Measurements from ENCODE around the gene FBXO42.
"Not testable (repeated sequence)": the region's sequence is repeated elsewhere in the genome, so short reads cannot be mapped to it uniquely, and the experiment has no call there.

Gene FBXO42

GRCh38 chr1:16281765-16282164 lies 70.5 kb downstream of the FBXO42 start:
- H3K36me3 ChIP-seq (ENCODE audit: insufficient read depth, low read length): peaks cover 5% of the 10 kb centered on the region; the same call in 1 of the 2 replicates
- no peaks in the 10 kb centered on the region for H3K27me3 ChIP-seq (ENCODE audit: insufficient read depth, low read length)
- H3K4me3 ChIP-seq (ENCODE audit: low read length): no peak overlapping the region
- WGBS: 96% methylated on average over 2 of the region's 2 CpGs
- H3K27ac ChIP-seq (ENCODE audit: low read depth, low read length): no peak overlapping the region
- H3K9me3 ChIP-seq (ENCODE audit: insufficient read depth, low read depth, low read length): no peaks in the 10 kb centered on the region
- H3K4me1 ChIP-seq (ENCODE audit: insufficient read depth, low read length): no peaks in the 10 kb centered on the region
- H3K9ac ChIP-seq (ENCODE audit: low read depth, low read length): no peak overlapping the region

- Histone ChIP-seq H3K4me1 (ENCODE audit: insufficient read depth, low read length) (no peaks in the 10 kb centered on the region), H3K27me3 (ENCODE audit: insufficient read depth, low read length) (no peaks in the 10 kb centered on the region), H3K27ac (ENCODE audit: low read depth, low read length) (no peak overlapping the region), H3K9me3 (ENCODE audit: insufficient read depth, low read depth, low read length) (no peaks in the 10 kb centered on the region), H3K9ac (ENCODE audit: low read depth, low read length) (no peak overlapping the region), H3K36me3 (ENCODE audit: insufficient read depth, low read length) (no peaks in the 10 kb centered on the region), H3K4me3 (ENCODE audit: low read length) (no peak overlapping the region)
- 88% methylated on average over 2 of the region's 2 CpGs for WGBS
Observed at GRCh38 chr1:16279186-16279585, 73.1 kb downstream of the FBXO42 start.

GRCh38 chr1:16276302-16277030 lies 75.8 kb downstream of the FBXO42 start:
- WGBS: 97% methylated on average over 5 of the region's 6 CpGs
- no peaks in the 10 kb centered on the region for H3K4me1 ChIP-seq (ENCODE audit: insufficient read depth, low read length)
- H3K27ac ChIP-seq (ENCODE audit: low read depth, low read length): no peak overlapping the region
- H3K9ac ChIP-seq (ENCODE audit: low read depth, low read length): no peak overlapping the region
- H3K9me3 ChIP-seq (ENCODE audit: insufficient read depth, low read depth, low read length): no peaks in the 10 kb centered on the region
- H3K27me3 ChIP-seq (ENCODE audit: insufficient read depth, low read length): no peaks in the 10 kb centered on the region
- H3K4me3 ChIP-seq (ENCODE audit: low read length): no peak overlapping the region
- H3K36me3 ChIP-seq (ENCODE audit: insufficient read depth, low read length): no peaks in the 10 kb centered on the region

- H3K27ac ChIP-seq (ENCODE audit: low read depth, low read length): no peak overlapping the region
- H3K27me3 ChIP-seq (ENCODE audit: insufficient read depth, low read length): no peaks in the 10 kb centered on the region
- 93% methylated on average over 7 of the region's 7 CpGs for WGBS
- no peaks in the 10 kb centered on the region for H3K4me1 ChIP-seq (ENCODE audit: insufficient read depth, low read length)
- H3K4me3 ChIP-seq (ENCODE audit: low read length): no peak overlapping the region
- no peaks in the 10 kb centered on the region for H3K9me3 ChIP-seq (ENCODE audit: insufficient read depth, low read depth, low read length)
- H3K36me3 ChIP-seq (ENCODE audit: insufficient read depth, low read length): no peaks in the 10 kb centered on the region
- H3K9ac ChIP-seq (ENCODE audit: low read depth, low read length): no peak overlapping the region
Observed at GRCh38 chr1:16275591-16275990, 76.7 kb downstream of the FBXO42 start.

GRCh38 chr1:16267690-16268180 lies 84.5 kb downstream of the FBXO42 start:
- H3K27ac ChIP-seq (ENCODE audit: low read depth, low read length): no peak overlapping the region
- H3K9ac ChIP-seq (ENCODE audit: low read depth, low read length): no peak overlapping the region
- no peaks in the 10 kb centered on the region for H3K9me3 ChIP-seq (ENCODE audit: insufficient read depth, low read depth, low read length)
- H3K27me3 ChIP-seq (ENCODE audit: insufficient read depth, low read length): no peaks in the 10 kb centered on the region
- no peaks in the 10 kb centered on the region for H3K36me3 ChIP-seq (ENCODE audit: insufficient read depth, low read length)
- peaks cover 17% of the 10 kb centered on the region for H3K4me1 ChIP-seq (ENCODE audit: insufficient read depth, low read length)
- H3K4me3 ChIP-seq (ENCODE audit: low read length): no peak overlapping the region

- Histone ChIP-seq H3K9me3 (ENCODE audit: insufficient read depth, low read depth, low read length) (no peaks in the 10 kb centered on the region), H3K27ac (ENCODE audit: low read depth, low read length) (no peak overlapping the region), H3K27me3 (ENCODE audit: insufficient read depth, low read length) (no peaks in the 10 kb centered on the region), H3K4me1 (ENCODE audit: insufficient read depth, low read length) (peaks cover 17% of the 10 kb centered on the region), H3K36me3 (ENCODE audit: insufficient read depth, low read length) (no peaks in the 10 kb centered on the region), H3K9ac (ENCODE audit: low read depth, low read length) (no peak overlapping the region), H3K4me3 (ENCODE audit: low read length) (no peak overlapping the region)
- 85% methylated on average over 4 of the region's 4 CpGs for WGBS
Observed at GRCh38 chr1:16266411-16267118, 85.7 kb downstream of the FBXO42 start.

- no peaks in the 10 kb centered on the region for H3K9me3 ChIP-seq (ENCODE audit: insufficient read depth, low read depth, low read length)
- no peak overlapping the region for H3K4me3 ChIP-seq (ENCODE audit: low read length)
- no peak overlapping the region for H3K9ac ChIP-seq (ENCODE audit: low read depth, low read length)
- no peaks in the 10 kb centered on the region for H3K27me3 ChIP-seq (ENCODE audit: insufficient read depth, low read length)
- peaks cover 9% of the 10 kb centered on the region; the same call in 1 of the 2 replicates for H3K4me1 ChIP-seq (ENCODE audit: insufficient read depth, low read length)
- no peak overlapping the region for H3K27ac ChIP-seq (ENCODE audit: low read depth, low read length)
- whole genome bisulfite sequencing: 89% methylated on average over 1 of the region's 1 CpG
- no peaks in the 10 kb centered on the region for H3K36me3 ChIP-seq (ENCODE audit: insufficient read depth, low read length)
Observed at GRCh38 chr1:16262067-16262466, 90.2 kb downstream of the FBXO42 start.

- no peak overlapping the region for H3K4me3 ChIP-seq (ENCODE audit: low read length)
- WGBS: 89% methylated on average over 1 of the region's 1 CpG
- H3K9ac ChIP-seq (ENCODE audit: low read depth, low read length): no peak overlapping the region
- H3K36me3 ChIP-seq (ENCODE audit: insufficient read depth, low read length): peaks cover 5% of the 10 kb centered on the region
- no peak overlapping the region for H3K27ac ChIP-seq (ENCODE audit: low read depth, low read length)
- peaks cover 3% of the 10 kb centered on the region; the same call in 1 of the 2 replicates for H3K4me1 ChIP-seq (ENCODE audit: insufficient read depth, low read length)
- no peaks in the 10 kb centered on the region for H3K27me3 ChIP-seq (ENCODE audit: insufficient read depth, low read length)
- no peaks in the 10 kb centered on the region for H3K9me3 ChIP-seq (ENCODE audit: insufficient read depth, low read depth, low read length)
Observed at GRCh38 chr1:16260814-16261213, 91.5 kb downstream of the FBXO42 start.

- H3K27ac ChIP-seq (ENCODE audit: low read depth, low read length): no peak overlapping the region
- H3K4me1 ChIP-seq (ENCODE audit: insufficient read depth, low read length): peaks cover 3% of the 10 kb centered on the region; the same call in 1 of the 2 replicates
- H3K27me3 ChIP-seq (ENCODE audit: insufficient read depth, low read length): no peaks in the 10 kb centered on the region
- WGBS: 96% methylated on average over 9 of the region's 9 CpGs
- H3K9ac ChIP-seq (ENCODE audit: low read depth, low read length): no peak overlapping the region
- no peaks in the 10 kb centered on the region for H3K9me3 ChIP-seq (ENCODE audit: insufficient read depth, low read depth, low read length)
- H3K36me3 ChIP-seq (ENCODE audit: insufficient read depth, low read length): peaks cover 26% of the 10 kb centered on the region
- H3K4me3 ChIP-seq (ENCODE audit: low read length): no peak overlapping the region
Observed at GRCh38 chr1:16258591-16259135, 93.6 kb downstream of the FBXO42 start.

GRCh38 chr1:16257968-16258367 lies 94.3 kb downstream of the FBXO42 start:
- Histone ChIP-seq H3K27me3 (ENCODE audit: insufficient read depth, low read length) (no peaks in the 10 kb centered on the region), H3K36me3 (ENCODE audit: insufficient read depth, low read length) (peaks cover 33% of the 10 kb centered on the region), H3K9me3 (ENCODE audit: insufficient read depth, low read depth, low read length) (no peaks in the 10 kb centered on the region), H3K9ac (ENCODE audit: low read depth, low read length) (no peak overlapping the region), H3K4me3 (ENCODE audit: low read length) (no peak overlapping the region), H3K4me1 (ENCODE audit: insufficient read depth, low read length) (peaks cover 3% of the 10 kb centered on the region; the same call in 1 of the 2 replicates), H3K27ac (ENCODE audit: low read depth, low read length) (no peak overlapping the region)
- whole genome bisulfite sequencing: 92% methylated on average over 3 of the region's 3 CpGs

GRCh38 chr1:16257556-16257955 lies 94.7 kb downstream of the FBXO42 start:
- H3K9ac ChIP-seq (ENCODE audit: low read depth, low read length); H3K9me3 ChIP-seq (ENCODE audit: insufficient read depth, low read depth, low read length); H3K4me3 ChIP-seq (ENCODE audit: low read length); H3K4me1 ChIP-seq (ENCODE audit: insufficient read depth, low read length); H3K27ac ChIP-seq (ENCODE audit: low read depth, low read length); H3K27me3 ChIP-seq (ENCODE audit: insufficient read depth, low read length): not testable (repeated sequence)
- 89% methylated on average over 3 of the region's 3 CpGs for WGBS
- peaks cover 37% of the 10 kb centered on the region for H3K36me3 ChIP-seq (ENCODE audit: insufficient read depth, low read length)
